ENCODE data around the gene IL31RA.

The IL31RA gene

DNA sequence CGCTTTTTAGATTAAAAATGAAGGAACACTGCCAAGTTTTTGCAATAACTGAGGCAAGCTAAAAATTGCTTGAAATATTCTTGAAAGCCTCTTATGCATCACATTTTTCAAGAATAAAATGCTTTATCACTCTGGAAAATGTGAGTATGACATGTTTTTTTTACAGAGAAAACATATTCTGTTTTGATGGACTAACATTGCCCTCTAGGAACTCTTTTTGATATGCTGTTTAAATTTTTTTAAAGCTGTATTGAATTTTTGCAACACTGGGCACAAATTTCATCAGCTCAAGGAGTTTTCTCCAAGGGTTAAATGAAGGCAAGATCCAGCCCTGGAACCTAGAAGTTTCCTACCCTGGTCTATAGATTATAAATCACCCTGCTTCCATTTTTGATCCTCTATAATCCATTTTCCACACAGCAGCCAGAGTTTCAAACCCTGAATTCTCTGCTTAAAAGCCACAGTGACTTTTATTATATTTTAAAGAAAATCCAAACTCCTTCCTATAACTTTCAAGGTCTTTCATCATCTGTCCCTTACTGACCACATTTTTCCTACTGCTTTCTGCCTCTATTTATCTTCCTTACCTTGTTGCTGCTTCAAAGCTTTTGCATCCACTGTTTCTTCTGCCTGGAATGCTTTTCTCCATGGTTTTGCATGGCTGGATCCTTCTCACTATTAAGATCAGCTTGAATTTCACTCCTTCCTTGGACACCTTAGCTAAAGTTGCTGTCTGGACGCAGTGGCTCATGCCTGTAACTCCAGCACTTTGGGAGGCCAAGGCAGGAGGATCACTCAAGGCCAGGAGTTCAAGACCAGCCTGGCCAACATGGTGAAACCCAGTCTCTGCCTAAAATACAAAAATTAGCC lies 60.9 kb downstream of the IL31RA start:
- H3K9me2 ChIP-seq (replicated peaks; ENCODE audit: control insufficient read depth, low read length) = no peaks in the 10 kb centered on the region
- no peaks in the 10 kb centered on the region for H3K79me2 ChIP-seq (ENCODE audit: control insufficient read depth, low read length)
- H4K20me1 ChIP-seq (ENCODE audit: control insufficient read depth, insufficient read depth, low read depth, low read length) = no peaks in the 10 kb centered on the region
- H3K27ac ChIP-seq (ENCODE audit: low read depth, low read length) = no peak overlapping the region
- H3K27me3 ChIP-seq (ENCODE audit: control insufficient read depth, low read length) = no peaks in the 10 kb centered on the region
- TF ChIP-seq, protein P1, sequence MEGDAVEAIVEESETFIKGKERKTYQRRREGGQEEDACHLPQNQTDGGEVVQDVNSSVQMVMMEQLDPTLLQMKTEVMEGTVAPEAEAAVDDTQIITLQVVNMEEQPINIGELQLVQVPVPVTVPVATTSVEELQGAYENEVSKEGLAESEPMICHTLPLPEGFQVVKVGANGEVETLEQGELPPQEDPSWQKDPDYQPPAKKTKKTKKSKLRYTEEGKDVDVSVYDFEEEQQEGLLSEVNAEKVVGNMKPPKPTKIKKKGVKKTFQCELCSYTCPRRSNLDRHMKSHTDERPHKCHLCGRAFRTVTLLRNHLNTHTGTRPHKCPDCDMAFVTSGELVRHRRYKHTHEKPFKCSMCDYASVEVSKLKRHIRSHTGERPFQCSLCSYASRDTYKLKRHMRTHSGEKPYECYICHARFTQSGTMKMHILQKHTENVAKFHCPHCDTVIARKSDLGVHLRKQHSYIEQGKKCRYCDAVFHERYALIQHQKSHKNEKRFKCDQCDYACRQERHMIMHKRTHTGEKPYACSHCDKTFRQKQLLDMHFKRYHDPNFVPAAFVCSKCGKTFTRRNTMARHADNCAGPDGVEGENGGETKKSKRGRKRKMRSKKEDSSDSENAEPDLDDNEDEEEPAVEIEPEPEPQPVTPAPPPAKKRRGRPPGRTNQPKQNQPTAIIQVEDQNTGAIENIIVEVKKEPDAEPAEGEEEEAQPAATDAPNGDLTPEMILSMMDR (IDR thresholded peaks at IDR 0.05; ENCODE audit: low read depth, low read length, poor library complexity, severe bottlenecking) = no peak
- no peak for TF ChIP-seq EZH2phosphoT487 (IDR thresholded peaks at IDR 0.05; ENCODE audit: borderline replicate concordance, low read length)
- H3K4me1 ChIP-seq (ENCODE audit: control insufficient read depth, low read length) = no peaks in the 10 kb centered on the region
- no peaks in the 10 kb centered on the region for H3K9me3 ChIP-seq (ENCODE audit: control insufficient read depth, insufficient read depth, low read length)
- H3K4me3 ChIP-seq (ENCODE audit: low read length) = no peak overlapping the region
- H3F3A ChIP-seq (ENCODE audit: control insufficient read depth, insufficient read depth) = no peaks in the 10 kb centered on the region
- H3K36me3 ChIP-seq (ENCODE audit: control insufficient read depth, low read length) = no peaks in the 10 kb centered on the region
- H3K4me2 ChIP-seq (ENCODE audit: low read length) = no peak overlapping the region

DNA sequence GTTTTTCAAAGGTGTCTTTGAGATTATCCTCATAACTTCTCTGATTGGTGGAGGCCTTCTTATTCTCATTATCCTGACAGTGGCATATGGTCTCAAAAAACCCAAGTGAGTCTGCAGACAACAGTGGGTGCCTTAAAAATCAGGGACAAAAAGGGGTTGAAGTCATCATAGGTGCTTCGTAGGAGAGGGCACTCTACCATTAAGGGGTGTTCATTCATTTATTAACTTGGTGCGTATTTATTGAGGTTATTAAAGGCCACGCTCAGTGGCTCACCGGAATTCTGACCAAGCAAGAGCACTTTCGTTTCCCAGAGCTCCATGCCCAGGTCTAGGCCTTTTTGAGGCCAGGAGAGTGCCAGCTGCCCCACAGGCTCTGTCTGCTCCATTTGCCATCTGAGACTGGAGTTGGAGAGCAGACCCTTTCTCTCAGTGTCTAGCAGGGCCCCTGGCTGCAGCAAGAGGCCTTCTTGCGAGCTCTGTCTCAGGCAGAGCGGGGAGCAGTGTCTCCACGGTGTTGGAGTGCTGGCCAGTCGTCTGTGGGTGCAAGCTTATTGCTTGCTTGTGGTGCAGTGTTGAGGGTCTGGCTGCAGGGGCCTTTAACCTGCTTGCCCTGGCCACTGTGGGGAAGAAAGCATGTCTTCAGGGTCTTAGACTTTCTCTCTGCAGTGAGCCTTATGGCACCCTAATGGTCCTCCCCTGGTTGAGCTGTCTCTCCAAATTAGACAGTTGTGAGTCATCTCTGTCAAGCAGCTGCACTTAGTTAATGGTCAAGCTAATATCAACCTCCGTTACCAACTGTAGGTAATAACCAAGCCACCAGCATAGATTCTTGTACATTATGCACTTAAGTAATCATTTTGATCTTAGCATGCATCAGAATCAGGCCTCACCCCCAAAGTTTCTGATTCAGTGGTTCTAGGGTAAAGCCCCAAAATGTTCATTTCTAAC lies 62.6 kb downstream of the IL31RA start:
- H3K4me1 ChIP-seq (ENCODE audit: control insufficient read depth, low read length) = no peaks in the 10 kb centered on the region
- no peak overlapping the region for H3K4me2 ChIP-seq (ENCODE audit: low read length)
- TF ChIP-seq, protein P1 (IDR thresholded peaks at IDR 0.05; ENCODE audit: low read depth, low read length, poor library complexity, severe bottlenecking) = no peak
- no peak for TF ChIP-seq EZH2phosphoT487 (IDR thresholded peaks at IDR 0.05; ENCODE audit: borderline replicate concordance, low read length)
- no peak overlapping the region for H3K27ac ChIP-seq (ENCODE audit: low read depth, low read length)
- no peaks in the 10 kb centered on the region for H3K9me2 ChIP-seq (replicated peaks; ENCODE audit: control insufficient read depth, low read length)
- H3K9me3 ChIP-seq (ENCODE audit: control insufficient read depth, insufficient read depth, low read length) = no peaks in the 10 kb centered on the region
- no peaks in the 10 kb centered on the region for H3K36me3 ChIP-seq (ENCODE audit: control insufficient read depth, low read length)
- no peaks in the 10 kb centered on the region for H4K20me1 ChIP-seq (ENCODE audit: control insufficient read depth, insufficient read depth, low read depth, low read length)
- H3K4me3 ChIP-seq (ENCODE audit: low read length) = no peak overlapping the region
- no peaks in the 10 kb centered on the region for H3F3A ChIP-seq (ENCODE audit: control insufficient read depth, insufficient read depth)
- no peaks in the 10 kb centered on the region for H3K79me2 ChIP-seq (ENCODE audit: control insufficient read depth, low read length)
- no peaks in the 10 kb centered on the region for H3K27me3 ChIP-seq (ENCODE audit: control insufficient read depth, low read length)

DNA sequence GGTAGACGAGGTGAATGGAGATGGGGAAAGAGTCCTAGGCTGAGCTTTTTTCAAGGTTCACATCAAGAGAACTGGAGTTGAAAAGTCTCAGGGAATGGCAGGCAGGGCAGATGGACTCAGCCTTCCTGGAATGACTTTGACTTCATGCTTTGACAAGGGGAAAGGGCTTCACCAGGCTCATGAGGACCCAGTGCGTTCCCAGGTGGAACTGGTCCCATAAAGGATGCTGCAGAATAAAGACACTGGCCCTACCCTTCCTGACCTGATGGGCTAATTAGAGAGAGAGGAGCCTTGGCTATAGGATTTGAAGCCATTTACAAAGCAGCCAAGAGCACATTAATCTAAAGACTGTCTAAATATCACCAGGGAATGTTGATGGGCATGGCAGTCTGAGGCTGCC lies 63.8 kb downstream of the IL31RA start:
- Histone ChIP-seq H3K4me3 (ENCODE audit: low read length) (no peak overlapping the region), H3K27me3 (ENCODE audit: control insufficient read depth, low read length) (no peaks in the 10 kb centered on the region), H4K20me1 (ENCODE audit: control insufficient read depth, insufficient read depth, low read depth, low read length) (no peaks in the 10 kb centered on the region), H3K9me2 (replicated peaks; ENCODE audit: control insufficient read depth, low read length) (no peaks in the 10 kb centered on the region), H3K27ac (ENCODE audit: low read depth, low read length) (no peak overlapping the region), H3F3A (ENCODE audit: control insufficient read depth, insufficient read depth) (no peaks in the 10 kb centered on the region), H3K79me2 (ENCODE audit: control insufficient read depth, low read length) (no peaks in the 10 kb centered on the region), H3K9me3 (ENCODE audit: control insufficient read depth, insufficient read depth, low read length) (no peaks in the 10 kb centered on the region), H3K36me3 (ENCODE audit: control insufficient read depth, low read length) (no peaks in the 10 kb centered on the region), H3K4me2 (ENCODE audit: low read length) (no peak overlapping the region), H3K4me1 (ENCODE audit: control insufficient read depth, low read length) (peaks cover 9% of the 10 kb centered on the region)
- no peak for TF ChIP-seq EZH2phosphoT487 (IDR thresholded peaks at IDR 0.05; ENCODE audit: borderline replicate concordance, low read length)
